GM23248 (cell line): Measurements from ENCODE around the gene DFFB. TPM values are rescaled to one million over a fixed set of nuclear protein-coding genes. Genes with fewer than 3 reads are reported as not detected.

ENCODE experiments used
- DNase-seq: peaks from one replicate; pipeline ENCODE4 v3.0.0-alpha.2; 2015
- H2AFZ ChIP-seq: fragments of 200-600 bp; sonication (generic); 2 replicates; pipeline ENCODE4 v1.6.1; 2016; ENCODE audit warnings: antibody characterized with exemption
- H3F3A ChIP-seq: fragments of 200-600 bp; sonication (generic); 2 replicates; pipeline ENCODE4 v1.6.1; 2016; ENCODE audit warnings: mild to moderate bottlenecking, antibody characterized with exemption, mixed run types; ENCODE audit not compliant: insufficient read depth
- H3K27ac ChIP-seq: fragments of 200-600 bp; sonication (generic); 2 replicates; pipeline ENCODE4 v1.5.1; 2016; ENCODE audit warnings: mild to moderate bottlenecking
- H3K27me3 ChIP-seq: fragments of 200-600 bp; sonication (generic); replicated peaks from 2 replicates; pipeline ENCODE4 v1.6.1; 2016; ENCODE audit warnings: mild to moderate bottlenecking; ENCODE audit not compliant: insufficient read depth
- H3K36me3 ChIP-seq: fragments of 200-600 bp; sonication (generic); 2 replicates; pipeline ENCODE4 v1.6.1; 2016; ENCODE audit warnings: low read depth, mild to moderate bottlenecking
- H3K4me1 ChIP-seq: fragments of 200-600 bp; sonication (generic); 2 replicates; pipeline ENCODE4 v1.6.1; 2016; ENCODE audit warnings: mild to moderate bottlenecking; ENCODE audit not compliant: insufficient read depth
- H3K4me2 ChIP-seq: fragments of 200-600 bp; sonication (generic); one replicate; pipeline ENCODE4 v1.6.1; 2016; ENCODE audit warnings: mild to moderate bottlenecking; ENCODE audit not compliant: unreplicated experiment
- H3K4me3 ChIP-seq: fragments of 200-600 bp; sonication (generic); 2 replicates; pipeline ENCODE4 v1.5.1; 2016; ENCODE audit warnings: mild to moderate bottlenecking
- H3K79me2 ChIP-seq: fragments of 200-600 bp; sonication (generic); 2 replicates; pipeline ENCODE4 v1.6.1; 2016; ENCODE audit warnings: mild to moderate bottlenecking; ENCODE audit not compliant: insufficient read depth
- H3K9ac ChIP-seq: fragments of 200-600 bp; sonication (generic); 2 replicates; pipeline ENCODE4 v1.6.1; 2016; ENCODE audit warnings: mild to moderate bottlenecking
- H3K9me2 ChIP-seq: fragments of 200-600 bp; sonication (generic); 2 replicates; pipeline ENCODE4 v1.6.1; 2016; ENCODE audit warnings: mixed run types, mild to moderate bottlenecking, moderate library complexity; ENCODE audit not compliant: insufficient read depth
- H3K9me3 ChIP-seq: fragments of 200-600 bp; sonication (generic); one replicate; pipeline ENCODE4 v1.6.1; 2017; ENCODE audit warnings: low read depth
- H4K20me1 ChIP-seq: fragments of 200-600 bp; sonication (generic); 2 replicates; pipeline ENCODE4 v1.6.0; 2016; ENCODE audit not compliant: insufficient read depth
- EZH2 ChIP-seq: fragments of 200-600 bp; sonication (generic); IDR thresholded peaks from 2 replicates; pipeline ENCODE4 v1.6.1; 2018; ENCODE audit warnings: antibody characterized with exemption, mild to moderate bottlenecking; ENCODE audit not compliant: insufficient read depth, poor library complexity, severe bottlenecking
- EZH2phosphoT487 ChIP-seq: fragments of 200-600 bp; sonication (generic); IDR thresholded peaks from 2 replicates; pipeline ENCODE4 v1.6.1; 2018; ENCODE audit warnings: antibody characterized with exemption, moderate library complexity, mild to moderate bottlenecking, low read depth; ENCODE audit not compliant: insufficient read depth
- WGBS, 2 experiments: methylation state at CpG; one replicate each; pipeline ENCODE4 v1.1.6; 2015 to 2017; ENCODE audit warnings: low lambda C conversion rate in 2 of 2, low coverage in 1 of 2; ENCODE audit errors: missing lambda C conversion rate in 2 of 2; 5-methylcytosine and 5-hydroxymethylcytosine counted together
- in situ Hi-C: fragments of 300-500 bp; cut with MboI; formaldehyde crosslinking; loops from 2 replicates; pipeline ENCODE4 v1.15.0; 2020
- polyA plus RNA-seq: library from polyadenylated mRNA; unstranded; fragments of >200 nt; fragmentation: Nextera tagmentation; extraction: Ambion mirVana; gene quantifications from 2 replicates; pipeline ENCODE4 v1.2.1, GENCODE V29; 2016
- total RNA-seq: library from RNA; depleted of rRNA; stranded (reverse); fragments of >200 nt; shearing (Covaris generic); gene quantifications from 2 replicates; pipeline ENCODE4 v1.2.3, GENCODE V29; 2014

Gene DFFB
- total and polyA plus RNA-seq, 2 experiments from 2014 or later, result 3.2 to 18.3 TPM

GRCh38 chr1:3842912-3843311 is 14.4 kb upstream of the DFFB start:
- WGBS, 2 experiments, result 88 to 92% methylated on average over 9 of the region's 9 CpGs
- no peaks in the 10 kb centered on the region for H3K4me1 ChIP-seq
- in situ Hi-C loops, result no loop called here

GRCh38 chr1:3846541-3846940 is 10.7 kb upstream of the DFFB start:
- Histone ChIP-seq H3K4me1 (no peaks in the 10 kb centered on the region), H2AFZ (no peak overlapping the region), H3K9ac (no peak overlapping the region), H4K20me1 (no peaks in the 10 kb centered on the region), H3F3A (no peaks in the 10 kb centered on the region), H3K36me3 (peaks cover 18% of the 10 kb centered on the region), H3K9me2 (no peaks in the 10 kb centered on the region), H3K27ac (no peak overlapping the region), H3K4me2 (no peak overlapping the region), H3K27me3 (no peaks in the 10 kb centered on the region), H3K79me2 (peaks cover 4% of the 10 kb centered on the region; the same call in 1 of the 2 replicates), H3K9me3 (no peaks in the 10 kb centered on the region), H3K4me3 (no peak overlapping the region)
- TF ChIP-seq EZH2phosphoT487, result no peak
- no peak for TF ChIP-seq EZH2
- WGBS, 2 experiments, result 97 to 100% methylated on average over 3 of the region's 3 CpGs
- DNase-seq, result no peak
- in situ Hi-C loops, result no loop called here

More at GRCh38 chr1:3842912-3843311, 14.4 kb upstream of the DFFB start:
- Histone ChIP-seq H3K9me3 (no peaks in the 10 kb centered on the region), H3K27me3 (no peaks in the 10 kb centered on the region), H3K4me3 (no peak overlapping the region), H3K27ac (no peak overlapping the region), H2AFZ (no peak overlapping the region), H4K20me1 (no peaks in the 10 kb centered on the region), H3F3A (no peaks in the 10 kb centered on the region), H3K79me2 (no peaks in the 10 kb centered on the region), H3K9ac (no peak overlapping the region), H3K4me2 (no peak overlapping the region), H3K36me3 (peaks cover 21% of the 10 kb centered on the region), H3K9me2 (no peaks in the 10 kb centered on the region)
- TF ChIP-seq EZH2phosphoT487 (no peak), EZH2 (no peak)
- DNase-seq, result no peak

DNA sequence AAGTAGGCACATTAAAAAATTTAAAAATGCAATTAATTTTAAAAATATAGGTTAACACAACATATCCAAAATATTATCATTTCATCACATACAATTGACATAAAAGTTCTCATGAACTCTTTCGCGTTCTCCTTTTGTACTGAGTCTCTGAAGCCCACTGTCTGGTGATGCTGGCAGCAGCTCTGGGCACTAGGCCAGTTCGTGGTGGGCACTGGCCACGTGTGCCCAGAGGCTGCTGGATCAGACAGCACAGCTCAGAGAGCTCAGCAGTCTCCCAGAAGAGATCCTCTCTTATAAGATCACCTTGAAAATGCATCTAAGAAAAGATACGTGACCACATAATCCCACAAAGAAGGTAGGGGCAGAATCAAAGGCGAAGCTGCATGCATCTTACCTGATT is 10.2 kb upstream of the DFFB start:
- DNase-seq, result no peak
- Histone ChIP-seq H3K9me3 (no peaks in the 10 kb centered on the region), H3K27me3 (no peaks in the 10 kb centered on the region), H3K4me2 (no peak overlapping the region), H4K20me1 (no peaks in the 10 kb centered on the region), H3K9ac (no peak overlapping the region), H3K4me3 (no peak overlapping the region), H3K27ac (no peak overlapping the region), H3K36me3 (peaks cover 18% of the 10 kb centered on the region), H3K79me2 (peaks cover 9% of the 10 kb centered on the region; the same call in 1 of the 2 replicates), H2AFZ (no peak overlapping the region), H3K4me1 (no peaks in the 10 kb centered on the region), H3K9me2 (no peaks in the 10 kb centered on the region), H3F3A (no peaks in the 10 kb centered on the region)
- TF ChIP-seq EZH2 (no peak), EZH2phosphoT487 (no peak)
- WGBS, 2 experiments, result 63 to 68% methylated on average over 6 of the region's 6 CpGs
- in situ Hi-C loops, result no loop called here

- WGBS, 2 experiments, result 83 to 87% methylated on average over 12 of the region's 12 CpGs
- Histone ChIP-seq H3F3A (no peaks in the 10 kb centered on the region), H2AFZ (no peak overlapping the region), H3K4me3 (no peak overlapping the region), H4K20me1 (no peaks in the 10 kb centered on the region; the same call in 1 of the 2 replicates), H3K79me2 (peaks cover 46% of the 10 kb centered on the region), H3K36me3 (peaks cover 18% of the 10 kb centered on the region), H3K27me3 (no peaks in the 10 kb centered on the region), H3K4me1 (peaks cover 6% of the 10 kb centered on the region), H3K4me2 (no peak overlapping the region), H3K9ac (no peak overlapping the region), H3K9me3 (no peaks in the 10 kb centered on the region), H3K27ac (no peak overlapping the region), H3K9me2 (no peaks in the 10 kb centered on the region)
- DNase-seq, result no peak
- no peak for TF ChIP-seq EZH2phosphoT487
- no peak for TF ChIP-seq EZH2
- in situ Hi-C loops, result no loop called here
These were observed 6.4 kb upstream of the DFFB start for GRCh38 chr1:3850857-3851256.

DNA sequence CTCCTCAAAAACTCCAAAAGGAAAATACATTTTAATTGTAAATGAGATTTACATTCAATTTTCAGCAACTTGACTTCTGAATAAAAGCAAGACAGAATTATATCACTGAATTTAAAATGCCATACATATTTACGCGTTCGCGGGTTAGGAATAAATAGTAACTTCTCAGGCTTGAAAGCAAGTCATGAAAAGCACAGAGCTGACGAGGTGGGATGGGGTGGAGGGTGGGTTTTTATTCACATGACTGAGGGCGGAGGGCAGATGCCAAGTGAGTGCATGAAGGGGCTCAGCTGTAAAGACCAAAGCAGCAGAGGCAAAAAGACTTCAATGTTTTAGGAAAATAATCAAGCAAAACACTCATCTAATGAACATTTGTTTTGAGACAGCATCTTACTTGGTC is 6.0 kb upstream of the DFFB start:
- DNase-seq, result no peak
- no peaks in the 10 kb centered on the region; the same call in 1 of the 2 replicates for H4K20me1 ChIP-seq
- TF ChIP-seq EZH2 (no peak), EZH2phosphoT487 (no peak)
- no peak overlapping the region for H2AFZ ChIP-seq
- H3K4me3 ChIP-seq, result no peak overlapping the region
- 94% methylated on average over 6 of the region's 6 CpGs for WGBS, 2 experiments
- peaks cover 4% of the 10 kb centered on the region; the same call in 1 of the 2 replicates for H3F3A ChIP-seq
- no peak overlapping the region for H3K4me2 ChIP-seq
- H3K4me1 ChIP-seq, result peaks cover 9% of the 10 kb centered on the region
- in situ Hi-C loops, result no loop called here
- H3K9me2 ChIP-seq, result no peaks in the 10 kb centered on the region
- peaks cover 18% of the 10 kb centered on the region for H3K36me3 ChIP-seq
- H3K27me3 ChIP-seq, result no peaks in the 10 kb centered on the region
- peaks cover 50% of the 10 kb centered on the region for H3K79me2 ChIP-seq
- H3K27ac ChIP-seq, result no peak overlapping the region
- no peaks in the 10 kb centered on the region for H3K9me3 ChIP-seq
- no peak overlapping the region for H3K9ac ChIP-seq
